ENCODE results near the gene VIPR1.

The VIPR1 gene

GRCh38 chr3:42493126-42493797, 9.2 kb upstream of the VIPR1 start:
- TF ChIP-seq CTCF (IDR thresholded peaks at IDR 0.05; ENCODE audit: low read depth, low read length, missing control alignments) = no peak
- no peak overlapping the region for H3K4me3 ChIP-seq (replicated peaks; ENCODE audit: low read depth, low read length)
- no peak for DNase-seq (ENCODE audit: extremely low read depth, low read depth)

- TF ChIP-seq CTCF (IDR thresholded peaks at IDR 0.05; ENCODE audit: low read depth, low read length, missing control alignments) = no peak
- DNase-seq (ENCODE audit: extremely low read depth, low read depth) = no peak
- H3K4me3 ChIP-seq (replicated peaks; ENCODE audit: low read depth, low read length) = no peak overlapping the region
These were observed 8.7 kb upstream of the VIPR1 start for GRCh38 chr3:42493798-42494151.

- no peak for TF ChIP-seq CTCF (IDR thresholded peaks at IDR 0.05; ENCODE audit: low read depth, low read length, missing control alignments)
- H3K4me3 ChIP-seq (replicated peaks; ENCODE audit: low read depth, low read length) = no peak overlapping the region
- no peak for DNase-seq (ENCODE audit: extremely low read depth, low read depth)
These were observed 7.0 kb upstream of the VIPR1 start for GRCh38 chr3:42495393-42495792.

GRCh38 chr3:42497009-42497731, 5.3 kb upstream of the VIPR1 start:
- no peak overlapping the region for H3K4me3 ChIP-seq (replicated peaks; ENCODE audit: low read depth, low read length)
- no peak for TF ChIP-seq CTCF (IDR thresholded peaks at IDR 0.05; ENCODE audit: low read depth, low read length, missing control alignments)
- DNase-seq (ENCODE audit: extremely low read depth, low read depth) = no peak

- no peak overlapping the region for H3K4me3 ChIP-seq (replicated peaks; ENCODE audit: low read depth, low read length)
- no peak for DNase-seq (ENCODE audit: extremely low read depth, low read depth)
- no peak for TF ChIP-seq CTCF (IDR thresholded peaks at IDR 0.05; ENCODE audit: low read depth, low read length, missing control alignments)
These were observed 4.4 kb upstream of the VIPR1 start for GRCh38 chr3:42498034-42498433.

GRCh38 chr3:42498791-42499477, 3.5 kb upstream of the VIPR1 start:
- H3K4me3 ChIP-seq (replicated peaks; ENCODE audit: low read depth, low read length) = no peak overlapping the region
- no peak for TF ChIP-seq CTCF (IDR thresholded peaks at IDR 0.05; ENCODE audit: low read depth, low read length, missing control alignments)
- no peak for DNase-seq (ENCODE audit: extremely low read depth, low read depth)

Measured in HFF-Myc (cell line).